GM19043 (cell line): ENCODE measurements around the gene VASP.

Experiments used
- ATAC-seq: cut with Tn5 transposase; IDR thresholded peaks from one replicate; pipeline ENCODE4 v1.9.1; 2021; ENCODE audit warnings: low read depth; ENCODE audit not compliant: unreplicated experiment

Gene VASP

DNA sequence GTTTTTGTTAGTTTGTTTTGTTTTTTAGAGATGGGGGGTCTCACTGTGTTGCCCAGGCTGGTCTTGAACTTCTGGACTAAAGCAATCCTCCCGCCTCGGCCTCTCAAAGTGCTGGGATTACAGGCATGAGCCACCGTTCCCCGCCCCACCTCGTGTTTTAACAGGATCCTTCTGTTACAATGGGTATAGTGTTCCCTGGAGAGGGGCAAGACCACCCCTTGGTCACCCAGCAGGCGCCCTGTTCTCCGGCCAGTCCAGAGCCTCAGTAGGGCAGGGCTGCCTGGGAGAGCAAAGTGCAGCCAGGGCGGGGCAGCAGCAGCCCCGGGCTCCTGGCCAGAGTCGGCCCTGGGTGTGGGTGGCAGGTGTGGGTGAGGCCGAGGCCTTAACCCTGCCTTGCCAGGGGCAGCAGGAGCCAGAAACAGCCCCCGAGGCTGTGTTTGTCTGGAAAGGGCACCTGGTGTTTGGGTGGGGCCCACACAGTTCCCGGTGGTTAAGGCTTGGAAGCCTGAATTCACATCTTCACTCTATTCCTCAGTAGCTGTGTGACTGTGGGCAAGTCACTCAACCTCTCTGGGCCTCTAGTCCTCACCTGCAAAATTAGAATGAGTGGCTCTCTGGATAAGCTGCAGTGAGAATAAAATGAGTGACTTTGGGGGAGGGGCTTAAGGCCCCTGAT is 7.2 kb downstream of the VASP start:
- ATAC-seq: no peak

DNA sequence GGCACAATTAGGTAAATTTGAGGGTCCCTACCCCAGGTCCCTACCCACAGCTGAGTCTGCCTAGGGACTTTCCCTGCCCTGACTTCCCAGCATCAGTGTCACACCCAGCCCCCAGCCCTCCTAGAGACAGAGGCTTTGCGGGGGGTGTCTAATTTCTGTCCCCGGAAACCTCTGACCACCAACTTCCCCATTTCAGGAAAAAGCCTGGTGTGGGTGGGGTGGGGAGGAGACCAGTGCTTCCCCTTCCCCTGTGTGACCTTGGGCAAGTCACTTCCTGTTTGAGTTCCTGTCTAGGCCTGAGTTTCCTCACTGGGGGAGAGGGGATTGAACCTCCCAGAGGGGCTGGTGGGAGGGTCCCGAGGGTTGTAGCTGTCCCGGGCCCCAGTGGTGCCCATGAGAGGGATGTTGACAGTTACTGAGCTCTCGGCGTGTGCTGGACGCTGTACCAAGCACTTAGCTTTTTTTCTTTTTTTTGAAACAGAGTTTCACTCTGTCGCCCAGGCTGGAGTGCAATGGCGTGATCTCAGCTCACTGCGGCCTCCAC is 7.9 kb downstream of the VASP start:
- ATAC-seq: no peak

DNA sequence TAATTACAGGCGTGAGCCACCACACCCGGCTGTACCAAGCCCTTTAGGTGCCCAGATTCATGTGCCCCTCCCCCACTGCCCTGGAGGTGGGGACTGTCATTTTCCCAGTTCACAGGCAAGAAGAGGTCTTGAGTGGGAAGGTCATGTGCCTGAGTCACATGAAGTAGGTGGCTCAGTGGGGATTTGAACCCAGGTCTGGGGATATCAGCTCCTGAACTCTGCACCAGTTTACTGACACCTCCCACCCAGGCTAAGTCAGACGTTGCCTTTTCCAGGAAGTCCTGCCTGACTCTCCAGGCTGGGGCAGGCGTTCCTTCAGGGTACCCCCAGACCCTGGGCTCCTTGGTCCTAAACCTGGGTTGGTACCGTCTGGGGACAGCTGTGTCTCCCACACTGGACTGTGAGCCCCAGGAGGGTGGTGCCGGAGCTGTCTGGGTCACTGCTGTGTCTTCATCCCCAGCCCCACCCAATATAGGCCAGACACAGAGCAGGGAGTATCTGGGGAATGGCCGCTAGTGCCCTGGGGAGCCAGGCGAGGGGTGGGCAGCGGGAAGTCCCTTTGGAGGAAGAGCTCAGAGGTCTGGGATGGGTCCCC is 8.6 kb downstream of the VASP start:
- no peak for ATAC-seq

DNA sequence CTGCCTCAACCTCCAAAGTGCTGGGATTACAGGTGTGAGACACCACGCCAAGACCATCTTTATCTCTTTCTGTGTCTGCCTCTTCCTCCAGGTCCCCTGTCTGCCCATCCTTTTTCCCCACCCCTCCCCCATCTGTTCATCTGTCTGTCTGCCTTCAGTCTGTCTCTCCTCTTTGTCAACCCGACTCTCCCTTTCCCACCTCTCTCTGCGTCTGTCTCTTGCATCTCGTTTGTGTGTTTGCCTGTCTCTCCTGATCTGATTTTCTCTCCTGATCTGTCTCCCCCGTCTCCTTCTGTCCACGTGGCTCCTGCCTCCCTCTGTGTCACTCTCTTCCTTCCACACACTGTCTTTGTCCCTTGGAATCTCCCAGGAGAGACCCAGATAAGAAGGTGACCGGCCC is 10.0 kb downstream of the VASP start:
- no peak for ATAC-seq

DNA sequence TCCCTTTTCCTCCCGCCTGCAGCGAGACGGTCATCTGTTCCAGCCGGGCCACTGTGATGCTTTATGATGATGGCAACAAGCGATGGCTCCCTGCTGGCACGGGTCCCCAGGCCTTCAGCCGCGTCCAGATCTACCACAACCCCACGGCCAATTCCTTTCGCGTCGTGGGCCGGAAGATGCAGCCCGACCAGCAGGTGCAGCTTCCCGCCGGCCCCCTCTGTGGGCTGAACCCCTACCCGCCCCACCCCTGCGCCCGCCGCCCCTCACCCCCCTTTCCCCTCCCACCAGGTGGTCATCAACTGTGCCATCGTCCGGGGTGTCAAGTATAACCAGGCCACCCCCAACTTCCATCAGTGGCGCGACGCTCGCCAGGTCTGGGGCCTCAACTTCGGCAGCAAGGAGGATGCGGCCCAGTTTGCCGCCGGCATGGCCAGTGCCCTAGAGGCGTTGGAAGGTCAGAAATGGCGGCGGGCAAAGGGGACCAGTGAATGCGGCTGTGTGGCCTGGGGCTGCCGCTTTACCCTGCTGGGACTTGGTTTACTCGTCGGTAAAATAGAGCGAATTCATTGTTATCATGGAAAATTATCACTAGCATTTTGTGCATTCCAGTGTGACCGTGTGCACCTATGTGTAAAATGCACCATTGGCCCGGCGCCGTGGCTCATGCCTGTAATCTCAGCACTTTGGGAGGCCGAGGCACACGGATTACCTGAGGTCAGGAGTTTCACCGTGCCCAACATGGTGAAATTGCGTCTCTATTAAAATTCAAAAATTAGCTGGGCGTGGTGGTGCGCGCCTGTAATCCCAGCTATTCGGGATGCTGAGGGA is 10.6 kb downstream of the VASP start:
- ATAC-seq: no peak

DNA sequence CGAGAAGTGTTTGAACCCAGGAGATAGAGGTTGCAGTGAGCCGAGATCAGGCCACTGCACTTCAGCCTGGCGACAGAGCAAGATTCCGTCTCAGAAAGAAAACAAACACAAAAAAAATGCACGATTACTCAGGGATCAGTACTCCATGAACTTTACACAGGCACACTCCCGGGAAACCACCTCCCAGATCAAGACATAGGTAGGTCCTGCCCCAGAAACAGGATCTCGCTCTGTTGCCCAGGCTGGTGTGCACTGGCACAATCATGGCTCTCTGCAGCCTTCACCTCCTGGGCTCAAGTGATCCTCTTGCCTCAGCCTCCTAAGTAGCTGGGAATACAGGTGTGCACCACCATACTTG is 11.2 kb downstream of the VASP start:
- no peak for ATAC-seq

DNA sequence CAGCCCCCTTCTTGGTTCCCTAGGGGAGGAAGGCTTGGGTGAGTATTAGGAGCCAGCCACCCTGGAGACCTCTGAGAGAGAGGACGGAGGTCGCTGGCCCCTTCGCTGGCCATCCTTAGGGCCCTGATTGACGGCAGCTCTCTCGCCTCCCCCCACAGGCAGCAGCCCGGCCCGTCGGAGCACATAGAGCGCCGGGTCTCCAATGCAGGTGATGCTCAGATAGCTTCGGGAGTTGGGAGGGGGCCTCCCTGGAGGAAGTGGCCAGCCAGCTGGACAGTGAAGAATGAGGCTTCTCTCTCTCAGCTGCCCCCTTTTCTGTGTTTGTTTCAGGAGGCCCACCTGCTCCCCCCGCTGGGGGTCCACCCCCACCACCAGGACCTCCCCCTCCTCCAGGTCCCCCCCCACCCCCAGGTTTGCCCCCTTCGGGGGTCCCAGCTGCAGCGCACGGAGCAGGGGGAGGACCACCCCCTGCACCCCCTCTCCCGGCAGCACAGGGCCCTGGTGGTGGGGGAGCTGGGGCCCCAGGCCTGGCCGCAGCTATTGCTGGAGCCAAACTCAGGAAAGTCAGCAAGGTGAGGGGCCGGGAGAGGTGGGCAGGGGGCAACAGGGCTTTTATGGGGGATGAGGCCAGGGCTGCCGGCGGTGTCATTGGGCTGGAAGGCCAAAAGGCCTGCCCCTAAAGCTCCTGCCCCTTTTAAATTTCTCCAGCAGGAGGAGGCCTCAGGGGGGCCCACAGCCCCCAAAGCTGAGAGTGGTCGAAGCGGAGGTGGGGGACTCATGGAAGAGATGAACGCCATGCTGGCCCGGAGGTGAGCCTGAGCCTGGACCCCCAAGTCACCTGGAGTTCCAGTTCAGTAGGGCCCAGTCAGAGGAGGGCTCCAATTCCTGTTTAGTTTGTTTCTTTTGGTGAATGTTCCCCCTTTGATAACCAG is 15.0 kb downstream of the VASP start:
- ATAC-seq: no peak

DNA sequence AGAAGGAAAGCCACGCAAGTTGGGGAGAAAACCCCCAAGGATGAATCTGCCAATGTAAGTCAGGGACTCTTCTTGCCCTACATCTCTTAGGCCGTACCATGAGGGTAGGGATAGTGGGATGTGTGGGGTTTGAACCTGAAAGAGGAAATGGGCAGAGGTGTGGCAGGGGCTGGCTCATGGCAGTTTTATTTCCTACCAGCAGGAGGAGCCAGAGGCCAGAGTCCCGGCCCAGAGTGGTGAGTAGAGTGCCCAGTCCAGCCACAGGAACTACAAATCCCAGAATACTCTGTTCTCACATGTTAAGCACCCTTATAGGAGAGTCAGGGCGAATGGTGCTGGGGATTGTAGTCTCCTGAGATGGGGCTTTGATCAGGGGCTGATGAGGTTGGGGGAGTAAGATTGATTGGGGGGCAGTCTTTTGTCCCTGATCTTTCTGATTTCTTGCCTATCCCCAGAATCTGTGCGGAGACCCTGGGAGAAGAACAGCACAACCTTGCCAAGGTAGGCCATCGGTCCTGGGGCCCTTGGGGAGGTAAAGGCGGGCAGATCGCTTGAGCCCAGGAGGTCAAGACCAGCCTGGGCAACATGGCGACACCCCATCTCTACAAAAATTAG is 16.5 kb downstream of the VASP start:
- ATAC-seq: peak; percentile 64

DNA sequence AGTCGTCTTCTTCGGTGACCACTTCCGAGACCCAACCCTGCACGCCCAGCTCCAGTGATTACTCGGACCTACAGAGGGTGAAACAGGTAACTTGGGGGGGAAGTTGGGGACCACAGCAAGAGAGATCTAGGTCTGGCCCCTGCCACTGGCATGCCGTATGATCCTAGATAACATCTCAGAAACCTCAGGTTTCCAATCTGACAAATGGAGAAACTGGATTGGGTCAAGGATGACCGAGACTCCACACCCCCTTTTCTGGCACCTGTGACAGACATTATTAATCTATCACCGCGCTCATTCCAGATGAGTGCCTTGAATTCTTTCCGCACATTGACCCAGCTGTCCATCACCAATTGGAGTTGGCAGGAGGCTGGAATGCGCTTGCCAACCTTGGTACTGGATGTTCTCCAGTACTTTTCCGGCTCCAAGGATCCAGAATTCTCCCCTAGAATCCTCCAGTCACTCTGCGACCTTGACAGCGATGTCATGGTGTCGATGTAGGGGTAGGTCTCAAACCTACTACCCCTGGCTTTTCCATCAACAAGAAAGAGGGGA is 17.4 kb downstream of the VASP start:
- no peak for ATAC-seq

DNA sequence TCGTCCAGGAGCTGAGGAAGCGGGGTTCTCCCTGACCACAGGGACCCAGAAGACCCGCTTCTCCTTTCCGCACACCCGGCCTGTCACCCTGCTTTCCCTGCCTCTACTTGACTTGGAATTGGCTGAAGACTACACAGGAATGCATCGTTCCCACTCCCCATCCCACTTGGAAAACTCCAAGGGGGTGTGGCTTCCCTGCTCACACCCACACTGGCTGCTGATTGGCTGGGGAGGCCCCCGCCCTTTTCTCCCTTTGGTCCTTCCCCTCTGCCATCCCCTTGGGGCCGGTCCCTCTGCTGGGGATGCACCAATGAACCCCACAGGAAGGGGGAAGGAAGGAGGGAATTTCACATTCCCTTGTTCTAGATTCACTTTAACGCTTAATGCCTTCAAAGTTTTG is 18.9 kb downstream of the VASP start:
- no peak for ATAC-seq

DNA sequence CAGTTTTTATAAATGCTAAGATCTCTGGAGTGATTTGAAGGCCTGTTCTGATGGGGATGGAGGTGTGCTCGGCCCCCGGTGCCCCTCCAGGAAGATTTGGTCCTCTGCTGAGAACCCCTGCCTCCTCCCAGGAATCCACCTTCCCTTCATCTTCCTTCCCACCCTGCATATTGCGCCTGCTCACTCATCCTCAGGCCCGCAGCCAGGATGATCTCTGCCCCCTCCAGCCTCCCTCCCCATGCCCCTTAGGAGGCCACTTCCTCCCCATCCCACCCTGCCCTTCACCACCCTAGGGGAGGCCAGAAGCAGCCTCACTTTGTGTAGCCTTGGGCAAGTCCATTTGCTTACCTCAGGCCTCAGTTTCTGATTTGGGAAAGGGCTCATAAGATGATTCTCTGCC is 19.7 kb downstream of the VASP start:
- ATAC-seq: no peak

DNA sequence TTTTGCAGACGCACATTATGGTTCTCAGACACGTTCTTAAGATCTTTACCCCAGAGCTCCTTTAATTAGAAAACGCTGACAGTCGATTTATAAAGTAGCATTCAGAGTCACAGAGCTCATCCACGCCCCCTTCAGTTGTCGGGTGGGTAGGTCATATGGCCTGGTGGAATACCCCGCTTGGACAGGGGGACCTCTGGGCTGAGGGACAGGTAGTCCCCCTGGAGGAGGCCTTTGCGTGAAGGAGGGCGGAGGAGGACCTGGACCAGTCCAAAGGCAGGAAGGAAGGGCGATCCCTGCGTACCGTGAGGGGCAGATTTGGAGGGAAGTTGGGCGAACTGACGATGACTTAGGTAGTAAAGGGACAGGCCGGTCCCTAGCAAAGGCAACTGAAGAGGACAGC is 20.5 kb downstream of the VASP start:
- ATAC-seq: no peak

DNA sequence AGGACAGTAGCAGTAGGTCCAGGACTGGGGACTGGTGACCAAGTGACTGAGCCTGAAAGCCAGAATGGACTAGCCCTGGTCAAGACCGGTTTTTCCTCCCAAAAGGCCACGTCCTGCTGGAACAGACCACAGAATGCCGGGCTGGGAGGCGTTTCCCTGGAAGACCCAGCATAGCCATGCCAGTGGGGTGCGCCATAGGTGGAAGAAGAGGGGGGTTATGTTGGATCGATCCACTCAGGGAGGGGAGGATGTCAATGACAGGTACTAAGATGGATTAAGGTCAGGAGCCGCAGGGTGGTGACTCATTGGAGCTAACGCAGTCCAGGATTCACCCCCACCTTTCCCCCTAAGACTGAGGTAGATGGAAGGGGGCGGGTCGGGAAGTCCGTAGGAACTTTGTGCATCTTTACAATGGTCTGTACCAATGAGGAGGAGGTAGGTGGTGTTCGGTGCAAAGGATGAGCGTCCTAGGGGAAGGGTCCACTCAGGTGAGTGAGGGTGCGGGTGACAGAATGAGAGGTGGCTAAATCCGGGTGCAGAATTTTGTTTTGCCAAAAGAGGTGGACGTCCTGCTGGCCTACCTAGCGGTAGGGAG is 21.0 kb downstream of the VASP start:
- no peak for ATAC-seq

DNA sequence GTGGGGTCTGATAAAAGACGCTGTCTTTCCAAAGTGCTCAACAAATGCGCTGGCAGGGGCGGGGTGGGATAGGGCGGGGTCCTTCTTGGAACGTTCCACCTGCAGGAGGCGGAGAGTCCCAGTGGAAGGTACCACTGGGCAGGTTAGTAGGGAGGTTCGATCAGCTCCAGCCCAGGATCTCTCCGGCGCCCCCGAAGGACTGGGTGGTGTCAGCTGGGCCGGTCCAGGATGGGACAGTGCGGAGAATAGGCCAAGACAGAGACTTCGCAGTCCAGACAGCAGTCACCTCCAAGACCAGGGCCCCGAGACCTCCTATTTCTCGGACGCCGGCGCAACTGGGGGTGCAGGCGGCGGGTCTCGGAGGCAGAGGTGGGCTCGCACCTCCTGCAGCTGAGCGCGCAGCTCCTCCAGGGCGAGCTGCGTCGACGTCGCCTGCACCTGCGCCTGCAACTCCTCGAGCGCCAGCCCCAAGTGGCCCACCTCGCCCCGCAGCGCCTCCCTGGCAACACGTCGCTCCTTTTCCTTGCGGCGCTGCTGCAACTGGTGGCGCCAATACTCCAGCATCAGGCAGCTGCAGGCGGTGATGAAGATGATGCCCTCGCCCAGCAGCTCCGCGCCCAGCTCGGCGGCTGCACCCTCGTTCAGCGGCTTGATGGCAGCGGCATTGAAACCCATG is 21.6 kb downstream of the VASP start:
- no peak for ATAC-seq

DNA sequence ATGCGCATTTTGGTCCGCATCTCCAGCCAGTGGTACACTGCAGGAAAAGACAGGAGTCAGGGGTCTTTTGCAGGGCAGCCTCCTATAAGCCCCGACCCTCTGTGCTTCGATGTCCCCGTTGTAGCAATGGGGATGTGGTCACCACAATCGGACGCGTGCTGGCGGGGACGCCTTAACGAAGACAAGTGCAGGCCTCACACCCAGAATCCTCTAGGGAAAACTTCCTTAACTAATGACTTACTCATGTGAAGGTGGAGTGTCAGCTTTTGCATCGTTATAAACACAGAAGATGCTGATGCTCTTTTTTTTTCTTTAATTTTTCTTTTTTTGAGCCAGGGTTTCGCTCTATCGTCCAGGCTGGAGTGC is 22.1 kb downstream of the VASP start:
- no peak for ATAC-seq

DNA sequence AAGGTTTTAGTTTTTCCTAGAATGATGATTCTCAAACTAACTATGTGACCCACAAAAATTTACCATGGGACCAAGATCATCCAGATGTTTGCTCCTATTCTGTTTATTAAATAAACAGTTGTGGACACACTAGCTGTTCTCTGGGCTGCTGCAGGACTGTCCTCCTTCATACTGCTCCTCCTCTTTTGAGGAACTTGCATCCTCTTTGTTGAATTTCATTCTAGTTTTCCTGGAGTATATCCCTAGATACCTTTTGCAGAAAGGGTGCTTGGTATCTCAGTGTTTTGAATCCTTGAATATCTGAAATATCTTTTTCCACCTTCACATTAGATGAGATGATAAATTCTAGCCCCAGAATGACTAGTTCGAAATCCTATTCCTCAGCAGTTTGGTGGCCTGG is 24.1 kb downstream of the VASP start:
- no peak for ATAC-seq

DNA sequence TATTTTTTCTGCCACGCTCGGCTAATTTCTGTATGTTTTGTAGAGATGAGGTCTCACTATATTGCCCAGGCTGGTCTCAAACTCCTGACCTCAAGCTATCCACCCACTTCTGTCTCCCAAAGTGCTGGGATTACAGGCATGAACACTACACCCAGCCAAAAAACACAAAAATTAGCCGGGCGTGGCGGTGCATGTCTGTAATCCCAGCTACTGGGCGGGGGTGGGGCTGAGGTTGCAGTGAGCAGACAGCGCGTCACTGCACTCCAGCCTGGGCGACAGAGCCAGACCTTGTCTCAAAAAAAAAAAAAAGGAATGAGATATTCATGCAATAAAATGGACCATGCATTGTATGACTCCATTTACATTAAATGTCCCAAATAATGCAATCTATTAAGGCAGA is 32.2 kb downstream of the VASP start:
- no peak for ATAC-seq

DNA sequence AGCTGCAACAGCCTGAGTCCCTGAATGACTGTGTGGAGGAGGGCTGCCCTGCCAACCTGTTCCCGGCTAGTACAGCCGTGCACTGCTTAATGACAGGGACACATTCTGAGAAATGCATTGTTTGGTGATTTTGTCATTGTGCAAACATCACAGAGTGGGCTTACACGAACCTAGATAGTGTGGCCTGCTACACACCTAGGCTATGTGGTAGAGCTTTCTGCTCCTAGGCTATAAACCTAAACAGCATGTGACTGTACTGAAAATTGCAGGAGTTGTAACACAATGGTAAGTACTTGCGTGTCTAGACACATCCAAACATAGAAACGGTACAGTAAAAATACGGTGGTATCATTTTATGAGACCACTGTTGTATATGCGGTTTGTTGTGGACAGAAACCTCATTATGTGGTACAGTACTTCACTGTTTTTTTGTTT is 35.0 kb downstream of the VASP start:
- ATAC-seq: no peak

DNA sequence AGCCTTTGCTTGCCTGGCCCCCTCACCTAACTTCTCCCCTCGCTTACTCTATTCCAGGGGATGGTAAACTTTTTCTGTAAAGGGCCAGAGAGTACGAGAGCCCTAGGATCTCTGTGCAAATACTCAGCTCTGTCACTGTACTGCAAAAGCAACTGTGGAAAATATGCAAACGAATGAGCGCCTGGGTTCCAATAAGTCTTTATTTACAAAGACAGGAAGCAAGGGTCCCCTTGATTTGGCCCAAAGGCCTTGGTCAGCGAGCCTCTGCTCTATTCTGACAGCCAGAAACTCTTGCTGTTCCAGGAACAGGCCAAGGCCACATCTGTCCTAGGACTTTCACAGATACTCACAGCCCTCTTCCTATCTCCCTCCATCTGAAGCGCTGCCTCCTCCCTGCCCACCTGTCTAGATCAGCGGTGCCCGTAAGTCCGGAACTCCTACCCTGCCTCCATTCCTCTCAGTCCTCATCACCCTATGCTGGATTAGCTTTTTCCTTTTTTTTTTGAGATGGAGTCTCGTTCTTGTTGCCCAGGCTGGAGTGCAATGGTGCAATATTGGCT is 40.0 kb downstream of the VASP start:
- no peak for ATAC-seq
